SK-N-MC (cell line): ENCODE measurements around the gene PDPK1.

ENCODE experiments used
- DNase-seq: peaks from one replicate; pipeline ENCODE4 v3.0.0-alpha.2; 2011; ENCODE audit warnings: low read depth, low spot score
- H3K27ac ChIP-seq: fragments of 200-600 bp; sonication (generic); 2 replicates; pipeline ENCODE4 v1.5.1; 2016; ENCODE audit warnings: mixed run types
- H3K36me3 ChIP-seq: fragments of 200-600 bp; sonication (generic); 2 replicates; pipeline ENCODE4 v1.6.1; 2017; ENCODE audit warnings: antibody characterized with exemption, low read length, mixed read lengths; ENCODE audit not compliant: insufficient read depth
- H3K4me3 ChIP-seq: fragments of 200-600 bp; sonication (generic); 2 replicates; pipeline ENCODE4 v1.5.1; 2016
- H3K9ac ChIP-seq: fragments of 200-600 bp; sonication (generic); 2 replicates; pipeline ENCODE4 v1.8.0; 2017; ENCODE audit warnings: mixed run types, mixed read lengths; ENCODE audit not compliant: insufficient read length
- H3K9me3 ChIP-seq: fragments of 200-600 bp; sonication (generic); 2 replicates; pipeline ENCODE4 v1.6.1; 2017; ENCODE audit warnings: low read depth, mild to moderate bottlenecking, antibody characterized with exemption, low read length, moderate library complexity, mixed read lengths
- EZH2 ChIP-seq: fragments of 200-600 bp; sonication (generic); IDR thresholded peaks from one replicate; pipeline ENCODE4 v1.6.1; 2017; ENCODE audit warnings: antibody characterized with exemption
- FOXP2 ChIP-seq: optimal IDR thresholded peaks from 2 replicates; pipeline ENCODE3; 2011; ENCODE audit warnings: mild to moderate bottlenecking, moderate library complexity; ENCODE audit not compliant: insufficient read depth; ENCODE audit errors: extremely low read length, control extremely low read depth
- POLR2AphosphoS5 ChIP-seq: IDR thresholded peaks from 2 replicates; pipeline ENCODE4 v1.6.1; 2012; ENCODE audit warnings: mild to moderate bottlenecking, low read depth, low read length, borderline replicate concordance

Gene PDPK1

GRCh38 chr16:2517954-2518605, 19.7 kb upstream of the PDPK1 start:
- H3K9ac ChIP-seq, result no peak overlapping the region
- no peak overlapping the region for H3K27ac ChIP-seq
- no peaks in the 10 kb centered on the region for H3K9me3 ChIP-seq
- no peak for DNase-seq
- H3K36me3 ChIP-seq, result no peaks in the 10 kb centered on the region
- no peak overlapping the region for H3K4me3 ChIP-seq
- TF ChIP-seq EZH2, result no peak
- TF ChIP-seq FOXP2, result no peak
- no peak for TF ChIP-seq POLR2AphosphoS5

- Histone ChIP-seq H3K9me3 (no peaks in the 10 kb centered on the region), H3K36me3 (no peaks in the 10 kb centered on the region; the same call in 1 of the 2 replicates), H3K9ac (no peak overlapping the region), H3K27ac (no peak overlapping the region), H3K4me3 (no peak overlapping the region; the same call in 1 of the 2 replicates)
- DNase-seq, result no peak
- TF ChIP-seq FOXP2 (no peak), EZH2 (no peak), POLR2AphosphoS5 (no peak)
Measured at GRCh38 chr16:2518823-2519710, 18.8 kb upstream of the PDPK1 start.

- no peaks in the 10 kb centered on the region for H3K9me3 ChIP-seq
- peak overlapping the region; percentile 88 for H3K27ac ChIP-seq
- H3K9ac ChIP-seq, result peak overlapping the region; percentile 45
- peaks cover 2% of the 10 kb centered on the region; the same call in 1 of the 2 replicates for H3K36me3 ChIP-seq
- DNase-seq, result no peak
- TF ChIP-seq EZH2 (no peak), POLR2AphosphoS5 (no peak), FOXP2 (no peak)
- H3K4me3 ChIP-seq, result peak overlapping the region; percentile 70
Measured at GRCh38 chr16:2519711-2520080, 18.1 kb upstream of the PDPK1 start.

GRCh38 chr16:2520097-2520783, 17.6 kb upstream of the PDPK1 start, which contains the start of gene AMDHD2:
AMDHD2 (plus strand) TSS chr16:2520371; CDS start chr16:2520459, 88 bp downstream.
- H3K36me3 ChIP-seq, result peaks cover 4% of the 10 kb centered on the region; the same call in 1 of the 2 replicates
- no peak for TF ChIP-seq EZH2
- peak; percentile 68; the same call in 1 of the 2 replicates for TF ChIP-seq POLR2AphosphoS5
- peak within 1 kb of the TSS; percentile 85 for H3K4me3 ChIP-seq
- no peak for DNase-seq
- peak within 1 kb of the TSS; percentile 84 for H3K9ac ChIP-seq
- peak within 1 kb of the TSS; percentile 88 for H3K27ac ChIP-seq
- H3K9me3 ChIP-seq, result no peaks in the 10 kb centered on the region

GRCh38 chr16:2520784-2521531, 16.9 kb upstream of the PDPK1 start:
- peak overlapping the region; percentile 85 for H3K4me3 ChIP-seq
- TF ChIP-seq POLR2AphosphoS5, result no peak
- TF ChIP-seq EZH2, result no peak
- TF ChIP-seq FOXP2, result no peak
- peaks cover 4% of the 10 kb centered on the region; the same call in 1 of the 2 replicates for H3K36me3 ChIP-seq
- peak overlapping the region; percentile 84 for H3K9ac ChIP-seq
- no peak overlapping the region for H3K27ac ChIP-seq
- no peak for DNase-seq
- H3K9me3 ChIP-seq, result no peaks in the 10 kb centered on the region

GRCh38 chr16:2523801-2524231, 14.0 kb upstream of the PDPK1 start:
- Histone ChIP-seq H3K36me3 (peaks cover 4% of the 10 kb centered on the region; the same call in 1 of the 2 replicates), H3K27ac (no peak overlapping the region), H3K9ac (no peak overlapping the region), H3K4me3 (no peak overlapping the region), H3K9me3 (no peaks in the 10 kb centered on the region)
- no peak for DNase-seq
- TF ChIP-seq POLR2AphosphoS5 (no peak), FOXP2 (no peak), EZH2 (no peak)

GRCh38 chr16:2524339-2524938, 13.4 kb upstream of the PDPK1 start:
- no peak for DNase-seq
- no peak overlapping the region for H3K9ac ChIP-seq

More at GRCh38 chr16:2524339-2524938, 13.4 kb upstream of the PDPK1 start:
- Histone ChIP-seq H3K4me3 (no peak overlapping the region), H3K9me3 (no peaks in the 10 kb centered on the region), H3K36me3 (peaks cover 4% of the 10 kb centered on the region; the same call in 1 of the 2 replicates), H3K27ac (no peak overlapping the region)
- TF ChIP-seq EZH2 (no peak), POLR2AphosphoS5 (no peak), FOXP2 (no peak)
